IPS-18c (cell line): ENCODE data around the gene RNF26.

Experiments used
- H3K4me3 ChIP-seq: 2 replicates; pipeline ENCODE4 v1.7.0; 2013; ENCODE audit warnings: low read depth, mild to moderate bottlenecking, low read length, moderate library complexity; ENCODE audit not compliant: insufficient read depth
- H3K9me3 ChIP-seq: one replicate; pipeline ENCODE4 v1.6.1; 2013; ENCODE audit warnings: mild to moderate bottlenecking, low read length, moderate library complexity; ENCODE audit not compliant: control insufficient read depth, insufficient read depth

RNF26 gene

DNA sequence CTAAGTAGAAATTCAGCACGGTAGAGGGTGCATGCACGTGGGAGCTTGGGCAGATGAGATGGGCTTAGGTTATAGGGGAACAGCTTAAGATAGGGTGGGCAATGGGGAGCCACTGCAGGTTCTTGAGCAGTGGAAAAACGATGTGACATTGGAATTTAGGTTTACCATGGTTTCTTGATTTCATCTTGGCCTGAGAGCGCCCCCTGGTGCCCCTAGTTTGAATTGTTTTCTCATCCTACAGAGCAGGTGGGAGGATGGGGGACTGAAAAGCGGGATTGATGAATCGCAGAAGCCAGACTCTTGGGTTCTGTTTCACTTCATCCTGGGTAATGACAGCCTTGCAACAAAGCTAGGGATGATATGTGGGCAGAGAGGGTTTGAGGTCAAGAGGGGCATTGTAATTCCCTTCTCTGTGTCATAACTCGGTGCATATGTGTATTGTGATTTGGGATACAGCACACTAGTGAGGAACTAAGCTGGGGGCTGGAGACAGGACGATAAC lies 10.7 kb upstream of the RNF26 start:
- H3K4me3 ChIP-seq: no peak overlapping the region

DNA sequence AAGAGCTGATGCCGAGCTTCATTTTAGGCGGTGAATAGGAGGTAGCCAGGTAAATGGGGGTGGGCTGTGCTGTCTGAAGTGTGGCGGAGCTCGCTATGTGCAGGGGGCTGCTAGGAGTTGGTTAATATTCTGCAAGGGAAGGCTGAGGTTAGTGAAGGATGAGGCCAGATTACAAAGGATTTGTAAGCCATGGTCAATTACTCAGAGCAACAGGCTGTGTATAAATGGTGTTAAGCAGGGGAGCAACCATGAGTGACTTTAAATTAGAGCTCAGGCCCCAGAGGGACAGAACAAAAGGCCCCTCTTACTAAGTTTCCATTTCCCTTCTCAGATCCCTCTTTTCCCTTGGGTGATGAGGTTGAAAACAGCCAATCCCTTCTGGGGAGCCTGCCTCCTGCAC lies 10.1 kb upstream of the RNF26 start:
- Histone ChIP-seq H3K4me3 (no peak overlapping the region), H3K9me3 (peaks cover 4% of the 10 kb centered on the region)

More for the DNA sequence above, 10.7 kb upstream of the RNF26 start:
- H3K9me3 ChIP-seq: peaks cover 4% of the 10 kb centered on the region

DNA sequence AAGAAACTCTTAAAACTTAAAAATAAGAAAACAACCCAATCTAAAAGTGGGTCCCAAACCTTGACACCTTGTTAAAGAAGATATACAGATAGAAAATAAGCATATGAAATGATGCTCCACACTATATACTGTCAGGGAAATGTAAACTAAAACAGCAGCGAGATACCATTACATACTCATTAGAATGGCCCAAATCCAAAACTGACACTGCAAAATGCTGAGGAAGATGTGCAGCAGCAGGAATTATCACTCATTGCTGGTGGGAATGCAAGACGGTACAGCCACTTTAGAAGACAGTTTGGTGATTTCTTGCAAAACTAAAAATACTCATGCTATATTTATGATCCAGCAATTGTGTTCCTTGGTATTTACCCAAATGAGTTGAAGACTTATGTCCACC lies 5.0 kb upstream of the RNF26 start:
- Histone ChIP-seq H3K9me3 (no peaks in the 10 kb centered on the region), H3K4me3 (no peak overlapping the region)

DNA sequence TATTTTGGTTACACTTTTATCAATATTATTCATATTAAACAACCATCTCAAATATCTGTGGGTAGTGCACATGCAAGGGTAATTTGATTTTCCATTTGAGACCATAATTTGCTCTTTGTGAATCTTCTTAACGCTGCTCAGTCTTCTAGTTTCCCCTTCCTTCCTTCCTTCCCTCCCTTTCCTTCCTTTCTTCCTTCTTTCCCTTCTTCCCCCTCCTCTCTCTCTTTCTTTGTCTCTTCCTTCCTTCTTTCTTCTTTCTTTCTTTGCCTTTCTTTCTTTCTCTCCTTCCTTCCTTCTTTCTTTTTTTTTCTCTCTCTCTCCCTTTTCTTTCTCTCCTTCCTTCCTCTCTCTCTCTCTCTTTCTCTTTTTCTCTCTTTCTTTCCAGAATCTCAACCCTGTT lies 4.1 kb upstream of the RNF26 start:
- H3K9me3 ChIP-seq: no peaks in the 10 kb centered on the region
- H3K4me3 ChIP-seq: no peak overlapping the region

DNA sequence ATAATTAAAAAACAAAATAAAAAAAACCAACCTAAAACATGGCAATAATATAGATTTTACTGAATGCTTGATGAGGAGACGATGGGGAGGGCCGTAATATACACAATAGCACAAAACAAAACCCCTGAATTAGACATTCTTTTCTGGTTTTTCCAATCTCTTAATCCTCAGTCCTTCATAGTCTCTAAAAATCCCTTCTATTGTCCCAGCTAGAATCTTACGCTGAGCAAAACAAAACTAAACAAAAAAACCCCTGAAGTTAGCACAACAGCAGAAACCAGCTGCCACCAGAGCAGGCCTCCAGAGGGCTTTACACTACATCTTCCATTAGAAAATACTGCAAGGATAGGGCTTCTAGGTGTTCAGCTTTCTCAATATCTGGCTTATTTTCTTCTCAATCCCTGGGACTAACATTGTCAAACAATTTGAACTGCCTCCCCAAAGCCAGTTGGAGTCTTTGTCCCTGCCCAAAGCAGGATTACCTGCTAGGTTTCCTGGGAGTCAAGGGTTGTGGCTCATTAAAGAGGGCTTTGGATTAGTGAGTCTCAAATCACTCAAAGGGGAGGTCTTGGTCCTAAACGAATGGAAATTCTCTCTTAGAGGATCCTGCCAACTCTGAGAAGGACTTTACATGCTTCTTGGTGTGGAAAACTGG lies 2.1 kb upstream of the RNF26 start:
- Histone ChIP-seq H3K4me3 (no peak overlapping the region), H3K9me3 (no peaks in the 10 kb centered on the region)

DNA sequence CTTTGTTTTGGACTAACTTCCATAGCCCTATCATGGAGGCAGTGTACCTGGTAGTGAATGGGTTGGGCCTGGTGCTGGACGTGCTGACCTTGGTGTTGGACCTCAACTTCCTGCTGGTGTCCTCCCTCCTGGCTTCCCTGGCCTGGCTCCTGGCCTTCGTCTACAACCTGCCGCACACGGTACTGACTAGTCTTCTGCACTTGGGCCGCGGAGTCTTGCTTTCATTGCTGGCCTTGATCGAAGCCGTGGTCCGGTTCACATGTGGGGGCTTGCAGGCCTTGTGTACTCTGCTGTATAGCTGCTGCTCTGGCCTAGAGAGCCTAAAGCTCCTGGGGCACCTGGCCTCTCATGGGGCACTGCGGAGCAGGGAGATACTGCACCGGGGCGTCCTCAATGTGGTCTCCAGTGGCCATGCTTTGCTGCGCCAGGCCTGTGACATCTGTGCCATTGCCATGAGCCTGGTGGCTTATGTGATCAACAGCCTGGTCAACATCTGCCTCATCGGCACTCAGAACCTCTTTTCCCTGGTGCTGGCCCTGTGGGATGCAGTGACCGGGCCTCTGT lies 846 bp downstream of the RNF26 start:
- no peaks in the 10 kb centered on the region for H3K9me3 ChIP-seq
- peak overlapping the region; percentile 91 for H3K4me3 ChIP-seq

DNA sequence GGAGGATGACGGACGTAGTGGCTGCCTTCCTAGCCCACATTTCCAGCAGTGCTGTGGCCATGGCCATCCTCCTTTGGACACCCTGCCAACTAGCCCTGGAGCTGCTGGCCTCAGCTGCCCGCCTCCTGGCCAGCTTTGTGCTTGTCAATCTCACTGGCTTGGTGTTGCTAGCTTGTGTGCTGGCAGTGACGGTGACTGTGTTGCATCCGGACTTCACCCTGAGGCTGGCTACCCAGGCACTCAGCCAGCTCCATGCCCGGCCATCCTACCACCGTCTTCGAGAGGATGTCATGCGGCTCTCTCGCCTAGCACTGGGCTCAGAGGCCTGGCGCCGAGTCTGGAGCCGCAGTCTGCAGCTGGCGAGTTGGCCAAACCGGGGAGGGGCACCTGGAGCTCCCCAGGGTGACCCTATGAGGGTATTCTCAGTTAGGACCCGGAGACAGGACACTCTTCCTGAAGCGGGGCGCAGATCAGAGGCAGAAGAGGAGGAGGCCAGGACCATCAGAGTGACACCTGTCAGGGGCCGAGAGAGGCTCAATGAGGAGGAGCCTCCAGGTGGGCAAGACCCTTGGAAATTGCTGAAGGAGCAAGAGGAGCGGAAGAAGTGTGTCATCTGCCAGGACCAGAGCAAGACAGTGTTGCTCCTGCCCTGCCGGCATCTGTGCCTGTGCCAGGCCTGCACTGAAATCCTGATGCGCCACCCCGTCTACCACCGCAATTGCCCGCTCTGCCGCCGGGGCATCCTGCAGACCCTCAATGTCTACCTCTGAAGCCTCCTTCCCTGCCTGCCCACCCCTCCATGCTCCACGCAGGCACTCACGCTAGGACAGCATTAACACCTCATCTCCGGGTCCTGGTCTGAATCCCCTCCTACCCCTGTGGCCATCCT lies 1.6 kb downstream of the RNF26 start:
- peak overlapping the region; percentile 91 for H3K4me3 ChIP-seq
- H3K9me3 ChIP-seq: no peaks in the 10 kb centered on the region

DNA sequence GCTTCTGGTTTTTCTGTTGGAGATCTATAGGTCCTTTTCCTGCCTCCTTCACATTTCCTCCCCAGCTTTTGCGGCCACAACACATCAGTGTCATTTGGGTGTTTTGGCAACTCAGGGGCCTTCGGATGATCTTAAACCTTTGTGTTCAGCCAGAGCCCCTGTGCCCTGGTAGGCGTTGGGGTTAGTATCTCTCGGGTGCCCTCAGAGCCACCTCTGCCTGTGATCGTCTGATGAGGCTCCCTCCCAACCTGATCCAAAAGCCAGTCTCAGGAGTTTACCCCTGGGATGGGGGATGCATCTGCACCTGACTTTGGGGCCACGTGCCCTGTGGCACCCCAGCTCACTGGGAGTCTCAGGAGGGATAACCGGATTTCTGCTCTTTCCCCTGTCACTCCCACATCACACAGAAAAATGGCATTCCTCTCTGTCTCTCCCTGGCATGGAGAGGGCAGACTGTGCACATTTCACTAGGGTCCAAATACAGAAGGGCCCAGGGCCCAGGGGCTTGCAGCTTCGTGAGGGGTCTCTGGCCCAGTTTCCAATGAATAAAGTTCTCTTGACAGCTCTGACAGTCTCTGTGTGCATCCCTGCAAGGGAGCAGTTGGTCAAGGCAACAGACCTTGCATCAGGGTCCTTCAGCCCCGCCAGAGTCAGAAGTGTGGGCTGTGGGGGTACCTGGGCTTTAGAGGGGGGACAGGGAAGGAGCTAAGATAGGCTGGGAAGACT lies 2.6 kb downstream of the RNF26 start:
- no peaks in the 10 kb centered on the region for H3K9me3 ChIP-seq
- H3K4me3 ChIP-seq: no peak overlapping the region; the same call in 1 of the 2 replicates

DNA sequence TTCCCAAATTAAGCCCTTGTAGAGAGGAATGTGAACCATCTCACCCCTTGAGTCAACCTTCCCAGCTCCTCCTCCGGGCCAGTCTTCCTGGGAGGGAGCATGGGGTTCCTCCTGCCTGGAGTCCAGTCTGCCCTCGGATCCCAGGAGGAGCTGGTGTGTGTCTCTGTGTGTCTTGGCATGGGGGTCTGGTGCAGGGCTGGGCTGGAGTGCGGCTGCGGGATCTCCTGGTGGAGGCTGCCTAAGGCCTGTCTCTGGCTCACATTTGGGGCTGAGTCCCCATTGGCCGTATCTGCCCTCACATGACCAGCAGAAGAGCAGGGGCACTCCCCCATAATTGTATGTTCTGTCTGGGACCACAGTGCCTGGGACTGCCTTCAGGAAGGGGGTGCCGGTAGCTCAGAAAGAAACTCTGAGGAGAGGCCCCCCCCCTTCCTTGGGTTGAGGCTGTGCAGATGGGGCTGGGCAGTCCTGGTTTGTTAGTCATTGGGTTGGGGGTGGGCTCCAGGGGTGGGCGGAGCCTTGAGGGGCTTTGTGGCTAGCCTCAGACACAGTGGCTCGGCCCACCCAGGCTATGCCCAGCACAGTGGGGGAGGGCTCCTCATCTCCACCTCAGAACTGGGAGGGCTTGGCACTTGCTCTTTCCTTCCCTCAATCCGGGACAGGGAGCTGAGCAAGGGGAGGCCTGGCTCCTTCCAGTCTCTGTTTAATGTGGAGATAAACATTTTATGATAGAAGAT lies 3.4 kb downstream of the RNF26 start:
- Histone ChIP-seq H3K4me3 (peak overlapping the region; percentile 36), H3K9me3 (no peaks in the 10 kb centered on the region)

DNA sequence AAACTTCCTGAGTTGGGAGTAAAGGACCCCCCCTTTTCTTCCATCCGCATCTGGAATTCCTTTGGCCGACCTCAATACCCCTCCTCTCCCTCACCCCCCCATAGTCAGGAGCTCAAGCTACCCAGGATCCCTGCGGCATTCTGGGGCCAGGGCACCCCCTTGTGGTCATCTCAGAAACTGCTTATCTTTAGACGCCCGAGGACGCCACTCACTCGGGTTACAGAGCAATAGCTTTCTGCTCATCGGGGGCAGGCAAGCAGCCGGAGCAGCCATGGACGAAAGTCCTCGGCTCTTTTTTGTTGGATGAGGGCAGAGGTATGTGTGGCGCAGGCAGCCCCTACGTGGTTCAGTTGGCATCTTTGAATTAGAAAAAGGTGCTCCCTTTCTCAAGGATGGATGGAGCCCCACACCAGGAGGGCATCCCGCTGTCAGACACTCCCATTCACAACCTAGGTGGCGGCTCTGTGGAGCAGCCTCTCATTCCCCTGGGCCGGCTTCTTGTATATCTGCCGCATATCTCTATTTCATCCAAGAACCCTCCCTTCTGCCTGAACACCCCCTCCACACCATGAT lies 4.1 kb downstream of the RNF26 start:
- peak overlapping the region; percentile 36; the same call in 1 of the 2 replicates for H3K4me3 ChIP-seq

DNA sequence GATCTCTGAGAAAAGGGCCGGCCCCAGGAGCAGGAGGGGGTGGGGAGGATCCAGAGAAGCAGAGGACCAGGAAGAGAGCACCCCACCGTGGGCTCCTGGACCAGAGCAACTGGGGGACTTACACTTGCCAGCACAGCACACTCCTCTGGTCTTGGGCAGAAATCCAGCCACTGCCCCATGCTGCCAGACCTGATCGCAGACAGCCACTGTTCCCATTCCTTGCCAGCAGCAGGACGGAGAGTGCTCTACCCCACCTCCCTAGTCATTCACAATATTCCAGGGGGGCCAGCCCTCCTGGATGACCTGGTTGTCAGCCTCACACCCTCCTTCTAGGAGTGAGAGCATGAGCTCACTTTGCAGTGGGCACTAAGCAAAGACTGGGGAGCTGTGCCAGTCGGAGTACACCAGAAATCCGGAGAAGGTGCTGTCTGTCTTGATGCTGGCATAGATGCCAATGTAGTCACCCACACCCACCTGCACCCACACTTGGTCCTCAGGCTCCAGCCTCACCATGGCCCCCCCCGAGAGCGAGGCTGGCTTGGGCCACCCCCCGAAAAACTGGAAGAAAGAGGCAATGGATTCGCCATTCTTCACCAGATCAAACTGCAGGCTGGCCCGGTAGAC lies 4.8 kb downstream of the RNF26 start:
- peak overlapping the region; percentile 65 for H3K4me3 ChIP-seq
- no peaks in the 10 kb centered on the region for H3K9me3 ChIP-seq

More for the DNA sequence above, 4.1 kb downstream of the RNF26 start:
- H3K9me3 ChIP-seq: no peaks in the 10 kb centered on the region

DNA sequence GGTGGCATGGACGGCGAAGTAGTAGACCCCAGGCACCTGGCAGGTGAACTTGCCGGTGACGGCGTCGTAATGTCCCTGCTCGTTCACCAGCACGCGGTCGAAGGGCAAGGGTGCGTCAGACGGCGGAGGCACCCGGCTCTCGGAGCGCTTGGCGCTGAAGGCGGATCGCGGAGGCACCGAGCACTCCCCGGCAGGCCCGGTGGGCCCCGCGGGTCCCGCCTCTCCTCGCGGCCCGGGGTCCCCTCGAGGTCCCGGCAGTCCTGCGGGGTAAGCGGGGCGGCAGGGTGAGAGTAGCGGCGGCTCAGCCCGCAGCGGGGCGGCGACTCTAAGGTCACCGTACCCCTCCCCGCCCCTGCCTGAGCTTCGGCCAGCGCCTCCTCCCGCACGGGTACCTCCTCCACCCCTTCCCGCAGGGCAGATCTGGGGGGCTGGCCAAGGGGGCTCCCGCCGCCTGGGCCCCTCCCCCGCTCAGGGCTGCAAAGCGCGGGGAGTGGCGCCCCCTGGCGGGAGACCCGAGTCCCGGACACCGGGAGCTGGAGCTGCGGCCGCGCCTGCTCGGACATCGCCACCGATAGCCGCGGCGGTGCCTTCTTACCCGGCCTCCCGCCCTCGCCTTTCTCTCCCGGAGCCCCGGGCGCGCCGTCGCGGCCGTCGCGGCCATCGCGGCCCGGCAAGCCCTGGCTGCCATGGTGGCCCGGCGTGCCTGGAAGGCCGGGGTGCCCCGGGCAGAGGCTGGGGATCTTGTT lies 5.4 kb downstream of the RNF26 start:
- peaks cover 1% of the 10 kb centered on the region for H3K9me3 ChIP-seq
- H3K4me3 ChIP-seq: peak overlapping the region; percentile 65

DNA sequence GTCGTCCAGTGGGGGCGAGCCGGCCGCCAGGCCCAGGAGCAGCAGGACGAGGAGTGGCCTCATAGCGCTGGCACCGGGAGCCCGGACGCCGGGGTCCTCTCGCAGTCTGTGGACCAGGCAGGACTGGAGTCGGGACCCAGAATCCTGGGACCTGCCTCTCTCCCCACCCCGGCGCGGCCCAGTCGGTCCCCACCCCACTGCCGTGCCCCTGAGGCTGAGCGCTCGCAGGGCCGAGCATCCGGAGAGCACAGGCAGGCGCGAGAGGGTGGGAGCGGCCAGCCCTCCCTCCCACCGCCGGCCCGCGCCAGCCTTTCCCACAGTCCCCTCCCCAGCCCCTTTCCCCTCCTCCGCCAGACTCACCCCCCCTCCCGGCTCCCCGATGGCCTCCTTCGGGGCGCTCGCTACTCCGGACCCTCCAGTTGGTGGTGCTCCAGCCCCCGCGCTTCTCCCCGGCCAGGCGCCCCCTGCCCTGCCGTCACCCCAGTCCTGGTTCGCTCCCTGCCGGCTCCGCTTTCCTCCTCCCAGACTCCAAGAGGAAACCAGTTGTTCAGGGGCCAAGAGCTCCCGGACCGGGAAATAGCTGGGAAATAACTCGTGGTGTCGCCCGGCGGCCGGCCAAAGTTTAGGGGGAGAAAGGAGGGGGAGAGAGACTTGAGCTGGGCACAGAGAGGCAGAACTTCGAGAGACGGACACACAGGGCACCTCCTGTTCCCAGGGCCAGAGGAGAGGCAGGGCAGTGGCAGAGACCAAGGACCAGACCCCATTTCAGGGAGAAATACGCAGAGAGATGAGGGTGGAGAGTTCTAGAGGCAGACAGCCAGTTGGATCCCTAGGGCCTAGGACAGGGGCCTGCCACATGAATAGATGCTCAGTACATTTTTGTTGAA lies 6.3 kb downstream of the RNF26 start, which contains the start of gene C1QTNF5:
C1QTNF5 (minus strand) TSS at position 549 of the 887 bp plus-strand sequence; CDS start at position 63, 486 bp downstream.
- peak within 1 kb of the TSS; percentile 65 for H3K4me3 ChIP-seq
- peaks cover 4% of the 10 kb centered on the region for H3K9me3 ChIP-seq

DNA sequence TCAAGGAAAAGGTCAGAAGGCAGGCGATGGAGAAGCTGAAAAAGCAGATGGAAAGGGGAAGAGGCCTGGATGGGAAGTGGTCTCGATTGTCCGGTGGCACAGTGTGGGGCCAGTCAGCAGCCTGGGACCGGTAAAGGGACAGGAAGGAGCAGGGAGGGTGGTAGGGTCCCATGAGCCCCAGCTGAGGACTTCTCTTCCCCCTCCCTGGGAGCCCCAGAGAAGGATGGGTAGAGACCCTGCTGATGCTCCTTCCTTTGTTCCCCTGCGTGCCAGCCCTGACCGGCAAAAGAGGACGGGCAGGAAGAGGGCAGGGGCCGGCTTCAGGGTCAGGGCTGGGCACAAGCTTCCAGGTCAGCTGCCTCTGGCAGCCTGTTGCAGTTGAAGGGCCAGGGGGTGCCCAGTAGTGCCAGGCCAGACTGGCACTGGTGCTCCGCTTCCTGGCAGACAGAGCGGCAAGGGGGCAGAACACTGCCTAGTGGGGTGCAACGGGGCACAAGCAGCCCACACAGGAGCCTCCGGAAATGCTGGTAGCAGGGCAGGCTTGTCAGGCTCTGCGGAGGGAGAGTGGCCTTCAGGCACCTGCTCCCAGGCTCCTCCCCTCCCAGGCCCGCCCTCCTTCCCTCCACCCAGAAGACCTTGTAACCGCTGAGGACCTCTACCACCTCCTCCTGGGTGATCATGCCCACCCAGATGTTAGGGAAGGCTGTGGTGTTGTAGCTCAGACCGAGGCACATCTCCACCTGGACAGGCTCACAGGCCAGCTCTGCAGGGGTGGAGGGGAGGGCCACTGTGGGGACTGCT lies 7.1 kb downstream of the RNF26 start:
- Histone ChIP-seq H3K9me3 (peaks cover 4% of the 10 kb centered on the region), H3K4me3 (peak overlapping the region; percentile 65; the same call in 1 of the 2 replicates)
